HUES6 (cell line): ENCODE measurements around the gene POLA2.
"Not testable (repeated sequence)": the region's sequence is repeated elsewhere in the genome, so short reads cannot be mapped to it uniquely, and the experiment has no call there.

Experiments used
- H3K27ac ChIP-seq: 2 replicates; pipeline ENCODE4 v1.7.0; 2013; ENCODE audit warnings: low read depth, mild to moderate bottlenecking, low read length, inconsistent platforms
- H3K27me3 ChIP-seq: 2 replicates; pipeline ENCODE4 v1.6.1; 2013; ENCODE audit warnings: low read length; ENCODE audit not compliant: control insufficient read depth, insufficient read depth
- H3K36me3 ChIP-seq: 2 replicates; pipeline ENCODE4 v1.6.1; 2013; ENCODE audit warnings: low read length; ENCODE audit not compliant: control insufficient read depth, insufficient read depth
- H3K4me1 ChIP-seq: 2 replicates; pipeline ENCODE4 v1.6.1; 2013; ENCODE audit warnings: low read length; ENCODE audit not compliant: control insufficient read depth, insufficient read depth
- H3K4me3 ChIP-seq: 2 replicates; pipeline ENCODE4 v1.5.1; 2013; ENCODE audit warnings: low read depth, low read length
- H3K9ac ChIP-seq: one replicate; pipeline ENCODE4 v1.6.1; 2013; ENCODE audit warnings: mild to moderate bottlenecking, low read length
- H3K9me3 ChIP-seq: 2 replicates; pipeline ENCODE4 v1.6.1; 2013; ENCODE audit warnings: low read depth, low read length; ENCODE audit not compliant: control insufficient read depth, insufficient read depth

The POLA2 gene

GRCh38 chr11:65243797-65244196, 18.0 kb upstream of the POLA2 start:
- Histone ChIP-seq H3K9ac (no peak overlapping the region), H3K4me1 (peaks cover 10% of the 10 kb centered on the region), H3K27me3 (no peaks in the 10 kb centered on the region), H3K27ac (no peak overlapping the region), H3K36me3 (no peaks in the 10 kb centered on the region), H3K9me3 (peaks cover 5% of the 10 kb centered on the region; the same call in 1 of the 2 replicates), H3K4me3 (no peak overlapping the region)

GRCh38 chr11:65245046-65245445, 16.7 kb upstream of the POLA2 start:
- not testable (repeated sequence) for H3K27me3 ChIP-seq, H3K9me3 ChIP-seq

GRCh38 chr11:65246506-65246905, 15.3 kb upstream of the POLA2 start:
- Histone ChIP-seq H3K27ac (no peak overlapping the region), H3K9ac (no peak overlapping the region), H3K36me3 (no peaks in the 10 kb centered on the region), H3K4me1 (peaks cover 10% of the 10 kb centered on the region), H3K27me3 (no peaks in the 10 kb centered on the region), H3K4me3 (no peak overlapping the region), H3K9me3 (peaks cover 5% of the 10 kb centered on the region; the same call in 1 of the 2 replicates)

More at GRCh38 chr11:65245046-65245445, 16.7 kb upstream of the POLA2 start:
- H3K4me1 ChIP-seq, H3K36me3 ChIP-seq, H3K27ac ChIP-seq, H3K4me3 ChIP-seq, H3K9ac ChIP-seq: not testable (repeated sequence)

- H3K27me3 ChIP-seq, H3K4me3 ChIP-seq, H3K4me1 ChIP-seq, H3K9me3 ChIP-seq, H3K27ac ChIP-seq, H3K9ac ChIP-seq, H3K36me3 ChIP-seq: not testable (repeated sequence)
These were observed 13.5 kb upstream of the POLA2 start for GRCh38 chr11:65248184-65248710.

GRCh38 chr11:65251476-65251875, 10.3 kb upstream of the POLA2 start:
- no peak overlapping the region for H3K4me3 ChIP-seq
- H3K36me3 ChIP-seq = no peaks in the 10 kb centered on the region
- no peaks in the 10 kb centered on the region for H3K9me3 ChIP-seq
- H3K9ac ChIP-seq = no peak overlapping the region
- no peaks in the 10 kb centered on the region for H3K27me3 ChIP-seq
- H3K4me1 ChIP-seq = no peaks in the 10 kb centered on the region
- H3K27ac ChIP-seq = no peak overlapping the region

GRCh38 chr11:65254724-65255123, 7.0 kb upstream of the POLA2 start:
- Histone ChIP-seq H3K27me3 (no peaks in the 10 kb centered on the region), H3K27ac (no peak overlapping the region), H3K4me1 (no peaks in the 10 kb centered on the region)

GRCh38 chr11:65258988-65259387, 2.8 kb upstream of the POLA2 start:
- Histone ChIP-seq H3K27me3 (no peaks in the 10 kb centered on the region), H3K4me1 (peaks cover 9% of the 10 kb centered on the region), H3K4me3 (no peak overlapping the region), H3K9ac (no peak overlapping the region), H3K36me3 (no peaks in the 10 kb centered on the region), H3K27ac (no peak overlapping the region), H3K9me3 (no peaks in the 10 kb centered on the region)

More at GRCh38 chr11:65254724-65255123, 7.0 kb upstream of the POLA2 start:
- H3K4me3 ChIP-seq = no peak overlapping the region
- H3K9ac ChIP-seq = no peak overlapping the region
- H3K36me3 ChIP-seq = no peaks in the 10 kb centered on the region
- H3K9me3 ChIP-seq = no peaks in the 10 kb centered on the region

GRCh38 chr11:65260302-65260701, 1.5 kb upstream of the POLA2 start:
- H3K4me1 ChIP-seq = peaks cover 9% of the 10 kb centered on the region
- H3K36me3 ChIP-seq = peaks cover 5% of the 10 kb centered on the region; the same call in 1 of the 2 replicates
- H3K4me3 ChIP-seq = no peak overlapping the region
- no peaks in the 10 kb centered on the region for H3K9me3 ChIP-seq
- H3K9ac ChIP-seq = no peak overlapping the region
- no peaks in the 10 kb centered on the region for H3K27me3 ChIP-seq
- no peak overlapping the region for H3K27ac ChIP-seq

- peaks cover 9% of the 10 kb centered on the region for H3K4me1 ChIP-seq
- no peak overlapping the region for H3K27ac ChIP-seq
- H3K9me3 ChIP-seq = no peaks in the 10 kb centered on the region
- H3K27me3 ChIP-seq = no peaks in the 10 kb centered on the region
- peak overlapping the region; percentile 73 for H3K4me3 ChIP-seq
- H3K9ac ChIP-seq = peak overlapping the region; percentile 74
- H3K36me3 ChIP-seq = peaks cover 9% of the 10 kb centered on the region; the same call in 1 of the 2 replicates
These were observed 789 bp upstream of the POLA2 start for GRCh38 chr11:65260756-65261590.

GRCh38 chr11:65262381-65262680, 569 bp downstream of the POLA2 start:
- H3K4me3 ChIP-seq = peak overlapping the region; percentile 73
- no peaks in the 10 kb centered on the region for H3K9me3 ChIP-seq
- H3K27me3 ChIP-seq = no peaks in the 10 kb centered on the region
- peak overlapping the region; percentile 92 for H3K9ac ChIP-seq
- H3K4me1 ChIP-seq = peaks cover 9% of the 10 kb centered on the region
- H3K27ac ChIP-seq = peak overlapping the region; percentile 79; the same call in 1 of the 2 replicates
- peaks cover 21% of the 10 kb centered on the region for H3K36me3 ChIP-seq

- Histone ChIP-seq H3K9me3 (no peaks in the 10 kb centered on the region), H3K36me3 (peaks cover 25% of the 10 kb centered on the region), H3K4me1 (peaks cover 9% of the 10 kb centered on the region), H3K9ac (peak overlapping the region; percentile 92), H3K27me3 (no peaks in the 10 kb centered on the region), H3K27ac (no peak overlapping the region), H3K4me3 (peak overlapping the region; percentile 73)
These were observed 1.0 kb downstream of the POLA2 start for GRCh38 chr11:65262776-65263175.
